Endothelial cell of umbilical vein (primary cell): ENCODE measurements around the gene COL28A1. TPM values are rescaled to one million over a fixed set of nuclear protein-coding genes. Genes with fewer than 3 reads are reported as not detected.

Source experiments
- BruUV-seq: library from RNA; stranded (reverse); fragments of 400-500 nt; replicated peaks from 2 replicates; lab custom pipeline; 2021; lab: Mats Ljungman, UMichigan
- CTCF ChIA-PET: fragments of 300-600, 350-600 bp; sonication (Branson Sonifier 250); formaldehyde crosslinking; loops from one replicate; lab custom pipeline; 2021; ENCODE audit warnings: antibody characterized with exemption, inconsistent platforms; lab: Charles Lee
- POLR2A ChIA-PET: fragments of 300-600, 350-600 bp; sonication (Branson Sonifier 250); formaldehyde crosslinking; loops from one replicate; lab custom pipeline; 2021; ENCODE audit warnings: antibody characterized with exemption, inconsistent platforms; lab: Charles Lee
- DNase-seq: peaks from one replicate; pipeline ENCODE4 v3.0.0-alpha.2; 2011; ENCODE audit warnings: low read depth, low spot score
- FAIRE-seq: peaks from 2 replicates; lab custom pipeline; 2011; peaks lifted over from hg19 to GRCh38; lab: Jason Lieb, UNC
- H2AFZ ChIP-seq: 2 replicates; pipeline ENCODE4 v1.6.0; 2012; ENCODE audit warnings: low read depth, low read length, control low read depth, inconsistent platforms
- H3K27ac ChIP-seq: 2 replicates; pipeline ENCODE4 v1.5.1; 2011; ENCODE audit warnings: low read depth, mild to moderate bottlenecking, control low read depth, low read length, moderate library complexity; ENCODE audit not compliant: insufficient read depth
- H3K27me3 ChIP-seq, 2 experiments: 2 replicates each; pipeline versions ENCODE4 v1.6.0 to v1.6.1; 2011; ENCODE audit warnings: low read length in 2 of 2, mixed read lengths in 1 of 2; ENCODE audit not compliant: control insufficient read depth in 2 of 2, insufficient read depth in 2 of 2
- H3K36me3 ChIP-seq, 2 experiments: 2 replicates in 1 of 2; 3 replicates in 1 of 2; pipeline ENCODE4 v1.5.1; 2011; ENCODE audit warnings: low read length in 2 of 2, mild to moderate bottlenecking in 1 of 2, moderate library complexity in 1 of 2; ENCODE audit not compliant: control insufficient read depth in 2 of 2, insufficient read depth in 2 of 2; ENCODE audit errors: extremely low read depth in 1 of 2
- H3K4me1 ChIP-seq: 3 replicates; pipeline ENCODE4 v1.5.1; 2011; ENCODE audit warnings: mild to moderate bottlenecking, low read length; ENCODE audit not compliant: control insufficient read depth, insufficient read depth; ENCODE audit errors: extremely low read depth
- H3K4me2 ChIP-seq: 2 replicates; pipeline ENCODE4 v1.6.1; 2011; ENCODE audit warnings: low read length, control low read depth, mixed read lengths; ENCODE audit not compliant: insufficient read depth
- H3K4me3 ChIP-seq, 3 experiments: fragments of 200-600 bp in 1 of 3; sonication (generic), shearing (Covaris generic) in 1 of 3; replicated peaks in 1 of 3; 2 replicates each; pipeline ENCODE4 v1.5.1; 2011 to 2016; ENCODE audit warnings: control low read depth in 3 of 3, low read length in 3 of 3, mild to moderate bottlenecking in 2 of 3, inconsistent platforms in 1 of 3, low read depth in 1 of 3, moderate library complexity in 1 of 3; ENCODE audit not compliant: insufficient read depth in 1 of 3
- H3K79me2 ChIP-seq: 2 replicates; pipeline ENCODE4 v1.6.0; 2012; ENCODE audit warnings: low read length, inconsistent platforms; ENCODE audit not compliant: control insufficient read depth, insufficient read depth
- H3K9ac ChIP-seq: replicated peaks from 2 replicates; pipeline ENCODE3; 2011; ENCODE audit warnings: low read length, control low read depth; ENCODE audit not compliant: insufficient read depth; ENCODE audit errors: extremely low read depth
- H3K9me1 ChIP-seq: replicated peaks from 3 replicates; pipeline ENCODE4 v1.6.0; 2011; ENCODE audit warnings: mild to moderate bottlenecking, low read length; ENCODE audit not compliant: control insufficient read depth, insufficient read depth; ENCODE audit errors: extremely low read depth
- H3K9me3 ChIP-seq: replicated peaks from 2 replicates; pipeline ENCODE4 v1.5.1; 2012; ENCODE audit warnings: low read length, inconsistent platforms; ENCODE audit not compliant: control insufficient read depth, insufficient read depth
- H4K20me1 ChIP-seq: replicated peaks from 2 replicates; pipeline ENCODE3; 2011; ENCODE audit warnings: mild to moderate bottlenecking, low read length; ENCODE audit not compliant: control insufficient read depth, insufficient read depth; ENCODE audit errors: extremely low read depth
- CTCF ChIP-seq, 2 donors: IDR thresholded peaks; 1 replicate in 1 of 2; 2 replicates in 1 of 2; pipeline ENCODE4 v1.5.1; 2011; ENCODE audit warnings: low read length in 2 of 2, mild to moderate bottlenecking in 2 of 2, moderate library complexity in 2 of 2, control low read depth in 1 of 2, inconsistent platforms in 1 of 2, low read depth in 1 of 2; ENCODE audit not compliant: insufficient read depth in 1 of 2; ENCODE audit errors: extremely low read depth in 1 of 2
- EZH2 ChIP-seq: IDR thresholded peaks from 2 replicates; pipeline ENCODE4 v1.6.1; 2012; ENCODE audit warnings: borderline replicate concordance, low read depth, mild to moderate bottlenecking, moderate library complexity, low read length, inconsistent platforms; ENCODE audit not compliant: severe bottlenecking
- FOS ChIP-seq: IDR thresholded peaks from 2 replicates; pipeline ENCODE4 v1.6.1; 2011; ENCODE audit warnings: mild to moderate bottlenecking, low read length, moderate library complexity, borderline replicate concordance; ENCODE audit not compliant: insufficient read depth
- GATA2 ChIP-seq: IDR thresholded peaks from 2 replicates; pipeline ENCODE4 v1.7.0; 2011; ENCODE audit warnings: low read depth, mild to moderate bottlenecking, moderate library complexity, mixed read lengths, low read length; ENCODE audit not compliant: insufficient read length, insufficient read depth
- JUN ChIP-seq: IDR thresholded peaks from 2 replicates; pipeline ENCODE4 v1.6.1; 2011; ENCODE audit warnings: borderline replicate concordance, low read depth; ENCODE audit not compliant: insufficient read length, insufficient read depth
- MAX ChIP-seq: IDR thresholded peaks from 2 replicates; pipeline ENCODE4 v1.6.1; 2011; ENCODE audit not compliant: insufficient read depth, insufficient read length
- MYC ChIP-seq: IDR thresholded peaks from one replicate; pipeline ENCODE4 v1.6.1; 2011; ENCODE audit warnings: mild to moderate bottlenecking, low read depth, low read length
- POLR2A ChIP-seq: IDR thresholded peaks from 2 replicates; pipeline ENCODE4 v1.6.1; 2012; ENCODE audit warnings: low read depth, mild to moderate bottlenecking, control low read depth, low read length
- POLR2AphosphoS5 ChIP-seq: IDR thresholded peaks from 2 replicates; pipeline ENCODE4 v1.6.1; 2012; ENCODE audit warnings: low read depth, mild to moderate bottlenecking, control low read depth, low read length, moderate library complexity; ENCODE audit not compliant: insufficient read depth
- dilution Hi-C: fragments of 300-500 bp; cut with MboI; formaldehyde crosslinking; loops from one replicate; pipeline ENCODE4 v1.15.0; 2019; ENCODE audit warnings: low sequenced_read_pairs; ENCODE audit not compliant: extremely low pct_ligation_motif_present
- intact Hi-C: fragments of 100-400 bp; cut with micrococcal nuclease; formaldehyde crosslinking; loops from one replicate; pipeline ENCODE4 v1.10.0; 2022
- polyA plus RNA-seq, 4 experiments: library from polyadenylated mRNA; depleted of rRNA in 3 of 4; stranded (reverse) in 3 of 4; unstranded in 1 of 4; fragments of >200 nt; gene quantifications; 2 replicates each; pipeline versions ENCODE4 v1.2.1 to v1.2.3, GENCODE V29; 2011 to 2012; ENCODE audit warnings: missing spikeins in 1 of 4
- total RNA-seq: library from RNA; stranded (reverse); gene quantifications from 2 replicates; pipeline ENCODE4 v1.2.3, GENCODE V29; 2021

The COL28A1 gene
- total and polyA plus RNA-seq, 2 donors (not counting 3 experiments of a cell fraction or from before 2014, with no cell fraction given): not detected

- no peaks in the 10 kb centered on the region for H3K9me3 ChIP-seq
- no peak for TF ChIP-seq POLR2AphosphoS5
- no peak for TF ChIP-seq CTCF (IDR thresholded peaks at IDR 0.05; ENCODE audit: extremely low read depth in 1 of 2, insufficient read depth in 1 of 2, low read depth in 1 of 2, low read length in 2 of 2)
- TF ChIP-seq GATA2: no peak
- no peak for TF ChIP-seq MAX
- TF ChIP-seq FOS: no peak
- no peak for TF ChIP-seq EZH2
- TF ChIP-seq POLR2A: no peak
- TF ChIP-seq JUN: no peak
- TF ChIP-seq MYC: no peak
- CTCF ChIA-PET: no interaction called here
- H3K79me2 ChIP-seq: no peaks in the 10 kb centered on the region
- H2AFZ ChIP-seq: no peak overlapping the region
- POLR2A ChIA-PET: no interaction called here
- no peaks in the 10 kb centered on the region for H3K9me1 ChIP-seq
- H3K4me3 ChIP-seq: no peak overlapping the region
- no peak overlapping the region for H3K9ac ChIP-seq
- no peak overlapping the region for H3K27ac ChIP-seq
- FAIRE-seq (no peak), DNase-seq (no peak)
- H4K20me1 ChIP-seq: no peaks in the 10 kb centered on the region
- no peaks in the 10 kb centered on the region for H3K36me3 ChIP-seq
- dilution Hi-C loops: no loop called here
- no peaks in the 10 kb centered on the region for H3K4me1 ChIP-seq
- no peaks in the 10 kb centered on the region for H3K27me3 ChIP-seq
- no peak overlapping the region for H3K4me2 ChIP-seq
- intact Hi-C loops: no loop called here
- no TSS peak for BruUV-seq
These were observed 60.1 kb downstream of the COL28A1 start for GRCh38 chr7:7475601-7476000.
